ENCODE measurements around the gene ZNF784.
A peak's percentile ranks its signal among the peaks of the same experiment; 100 is the strongest.

The ZNF784 gene

GRCh38 chr19:55656988-55657747 is 32.8 kb upstream of the ZNF784 start:
- no peak for DNase-seq (ENCODE audit: low read depth, low spot score)
- peak overlapping the region; percentile 4 for H3K4me3 ChIP-seq (ENCODE audit: low read depth, low read length)
- in situ Hi-C loops (cut with HindIII; ENCODE audit: low sequenced_read_pairs): no loop called here
- no peak for TF ChIP-seq CTCF (IDR thresholded peaks at IDR 0.05; ENCODE audit: low read depth, low read length)

GRCh38 chr19:55656552-55656951 is 32.2 kb upstream of the ZNF784 start:
- in situ Hi-C loops (cut with HindIII; ENCODE audit: low sequenced_read_pairs): no loop called here
- DNase-seq (ENCODE audit: low read depth, low spot score): no peak
- H3K4me3 ChIP-seq (ENCODE audit: low read depth, low read length): peak overlapping the region; percentile 69
- TF ChIP-seq CTCF (IDR thresholded peaks at IDR 0.05; ENCODE audit: low read depth, low read length): no peak

DNA sequence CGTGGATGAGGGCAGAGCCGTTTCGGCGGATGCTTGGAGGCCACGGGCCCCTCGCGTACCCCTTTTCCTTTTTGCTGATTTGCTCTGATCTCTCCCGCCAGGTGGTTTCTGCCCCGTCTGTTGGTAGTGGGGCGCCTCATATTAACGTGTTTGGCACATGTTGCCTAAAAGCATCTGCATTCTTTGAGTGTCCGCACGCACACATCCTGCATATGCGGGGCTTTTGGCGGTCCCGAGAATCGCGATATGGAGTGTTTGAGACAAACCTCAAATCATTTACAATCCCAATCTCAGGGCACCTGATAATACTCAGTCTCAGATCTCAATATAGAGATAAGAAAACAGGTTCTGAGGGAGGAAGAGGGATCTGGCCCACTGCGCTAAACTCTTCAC is 31.3 kb upstream of the ZNF784 start:
- in situ Hi-C loops (cut with HindIII; ENCODE audit: low sequenced_read_pairs): no loop called here
- peak overlapping the region; percentile 69 for H3K4me3 ChIP-seq (ENCODE audit: low read depth, low read length)
- no peak for TF ChIP-seq CTCF (IDR thresholded peaks at IDR 0.05; ENCODE audit: low read depth, low read length)
- DNase-seq (ENCODE audit: low read depth, low spot score): no peak

DNA sequence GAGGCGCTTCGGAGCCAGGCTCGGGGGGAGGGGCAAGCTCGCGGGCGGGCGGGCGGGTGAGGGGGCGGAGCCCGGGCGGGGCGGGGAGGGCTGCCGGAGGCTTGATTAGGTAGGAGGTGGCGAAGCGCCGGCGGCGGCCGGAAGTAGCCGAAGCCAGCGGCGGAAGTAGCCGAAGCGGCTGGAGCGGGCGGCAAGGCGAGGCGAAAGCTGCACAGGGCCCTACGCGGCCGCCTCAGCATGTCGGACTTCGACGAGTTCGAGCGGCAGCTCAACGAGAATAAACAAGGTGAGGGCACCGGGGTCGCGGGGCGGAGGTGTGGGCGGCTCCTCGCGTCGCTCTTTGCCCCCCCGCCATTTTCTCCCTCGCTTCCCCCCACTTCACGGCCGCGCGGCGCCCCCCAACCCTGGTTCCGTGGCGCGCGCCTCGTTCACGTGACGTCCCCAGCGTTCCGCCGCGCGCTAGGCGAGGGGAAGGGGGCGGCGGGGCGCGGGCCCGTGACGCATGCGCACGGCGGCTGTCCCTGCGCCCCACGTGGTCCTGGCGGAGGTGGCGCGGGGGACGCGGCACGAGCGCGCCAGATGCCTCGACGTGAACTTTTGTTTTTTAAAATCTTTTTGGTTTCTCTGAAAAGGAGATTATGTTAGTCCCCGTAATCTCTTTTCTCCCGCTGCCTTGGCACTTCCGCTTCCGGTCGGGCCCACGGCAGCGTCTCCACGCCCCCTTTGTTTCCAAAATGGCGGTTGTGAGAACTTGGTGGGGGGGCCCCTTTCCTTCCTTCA is 30.7 kb upstream of the ZNF784 start, which contains the start of gene U2AF2:
U2AF2 (plus strand) TSS at position 168 of the 780 bp plus-strand sequence; CDS start at position 238, 70 bp downstream.
- DNase-seq (ENCODE audit: low read depth, low spot score): peak; percentile 68
- in situ Hi-C loops (cut with HindIII; ENCODE audit: low sequenced_read_pairs): no loop called here
- TF ChIP-seq CTCF (IDR thresholded peaks at IDR 0.05; ENCODE audit: low read depth, low read length): no peak
- peak within 1 kb of the TSS; percentile 69 for H3K4me3 ChIP-seq (ENCODE audit: low read depth, low read length)

- in situ Hi-C loops (cut with HindIII; ENCODE audit: low sequenced_read_pairs): no loop called here
- peak overlapping the region; percentile 69 for H3K4me3 ChIP-seq (ENCODE audit: low read depth, low read length)
- no peak for TF ChIP-seq CTCF (IDR thresholded peaks at IDR 0.05; ENCODE audit: low read depth, low read length)
- peak; percentile 99 for DNase-seq (ENCODE audit: low read depth, low spot score)
Observed at GRCh38 chr19:55654323-55654867, 30.0 kb upstream of the ZNF784 start.

DNA sequence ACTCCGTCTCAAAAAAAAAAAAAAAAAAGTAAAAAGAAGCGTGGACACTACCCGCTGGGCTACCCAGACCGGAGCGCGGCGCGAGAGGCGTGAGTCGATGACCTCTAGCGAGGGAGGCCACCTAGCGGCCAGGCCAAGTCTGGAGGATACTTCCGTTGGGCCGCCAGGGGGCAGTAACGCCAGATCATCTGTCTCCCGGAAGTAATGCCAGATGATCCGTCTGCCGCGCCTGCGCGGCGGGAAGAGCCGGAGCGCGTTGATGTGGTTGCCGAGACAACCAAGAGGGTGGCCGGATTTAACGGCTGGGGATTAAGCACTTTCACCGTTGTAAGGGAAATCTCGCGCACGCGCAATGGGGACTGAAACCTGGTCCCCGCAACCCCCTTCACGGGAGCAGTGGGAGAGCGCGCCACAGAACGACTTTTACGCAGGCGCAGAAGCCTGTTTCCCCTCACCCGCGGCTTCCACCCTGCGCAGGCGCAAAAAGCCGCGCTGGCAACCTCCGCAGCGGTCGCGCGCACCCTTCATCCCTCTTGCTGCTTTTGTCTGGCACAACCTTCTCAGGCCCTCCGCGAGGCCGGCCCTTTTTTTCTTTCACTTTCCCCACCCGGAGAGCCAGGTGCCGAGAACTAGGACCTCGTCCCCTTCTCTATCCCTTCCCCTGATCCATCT is 29.4 kb upstream of the ZNF784 start:
- TF ChIP-seq CTCF (IDR thresholded peaks at IDR 0.05; ENCODE audit: low read depth, low read length): peak; percentile 100
- in situ Hi-C loops (cut with HindIII; ENCODE audit: low sequenced_read_pairs): no loop called here
- H3K4me3 ChIP-seq (ENCODE audit: low read depth, low read length): peak overlapping the region; percentile 69
- DNase-seq (ENCODE audit: low read depth, low spot score): peak; percentile 100
